SK-N-SH treated with all-trans-retinoic acid at 6 μM for 48 hours (cell line): ENCODE data around the gene ARHGEF16.

Experiments used
- ARNTL ChIP-seq: fragments of 450-650 bp; formaldehyde crosslinking; IDR thresholded peaks from 2 replicates; pipeline ENCODE4 v1.5.0; 2020; ENCODE audit warnings: low read depth, mild to moderate bottlenecking, moderate library complexity, borderline replicate concordance
- CSDC2 ChIP-seq: fragments of 250-450 bp; sonication (Bioruptor Pico); IDR thresholded peaks from 2 replicates; pipeline ENCODE4 v1.5.0; 2020; ENCODE audit warnings: mild to moderate bottlenecking, moderate library complexity
- ESRRG ChIP-seq: fragments of 250-450 bp; sonication (Bioruptor Pico); IDR thresholded peaks from 2 replicates; pipeline ENCODE4 v1.6.1; 2021; ENCODE audit warnings: mild to moderate bottlenecking
- GLIS3 ChIP-seq: fragments of 250-450 bp; sonication (Bioruptor Pico); IDR thresholded peaks from 2 replicates; pipeline ENCODE4 v1.5.0; 2020; ENCODE audit warnings: mild to moderate bottlenecking, moderate library complexity
- RARB ChIP-seq: fragments of 250-450 bp; sonication (Bioruptor Pico); IDR thresholded peaks from 2 replicates; pipeline ENCODE4 v1.8.0; 2021; ENCODE audit warnings: mild to moderate bottlenecking, moderate library complexity
- TOX ChIP-seq: fragments of 250-450 bp; sonication (Bioruptor Pico); IDR thresholded peaks from 2 replicates; pipeline ENCODE4 v1.8.0; 2021; ENCODE audit warnings: mild to moderate bottlenecking, moderate library complexity, borderline replicate concordance
- ZC3H10 ChIP-seq: fragments of 250-450 bp; sonication (Bioruptor Pico); IDR thresholded peaks from 2 replicates; pipeline ENCODE4 v1.5.1; 2021; ENCODE audit warnings: mild to moderate bottlenecking, moderate library complexity
- ZFP3 ChIP-seq: fragments of 250-450 bp; sonication (Bioruptor Pico); IDR thresholded peaks from 2 replicates; pipeline ENCODE4 v1.5.0; 2020; ENCODE audit warnings: mild to moderate bottlenecking, moderate library complexity
- ZNF565 ChIP-seq: fragments of 450-650 bp; formaldehyde crosslinking; conservative IDR thresholded peaks from 2 replicates; pipeline ENCODE4 v1.5.0; 2020; ENCODE audit warnings: low read depth, mild to moderate bottlenecking, moderate library complexity
- ZNF70 ChIP-seq: fragments of 450-650 bp; formaldehyde crosslinking; IDR thresholded peaks from 2 replicates; pipeline ENCODE4 v1.5.0; 2020; ENCODE audit warnings: mild to moderate bottlenecking, moderate library complexity
- TF ChIP-seq, protein P1 (sequence below): fragments of 250-450 bp; sonication (Bioruptor Pico); IDR thresholded peaks from 2 replicates; pipeline ENCODE4 v1.5.1; 2020; ENCODE audit warnings: low read depth, mild to moderate bottlenecking, moderate library complexity
- TF ChIP-seq, protein P2 (sequence below): fragments of 250-450 bp; sonication (Bioruptor Pico); IDR thresholded peaks from 2 replicates; pipeline ENCODE4 v1.5.0; 2020; ENCODE audit warnings: mild to moderate bottlenecking, moderate library complexity
- TF ChIP-seq, protein P3 (sequence below): fragments of 250-450 bp; sonication (Bioruptor Pico); IDR thresholded peaks from 2 replicates; pipeline ENCODE4 v1.8.0; 2020; ENCODE audit warnings: mild to moderate bottlenecking, moderate library complexity, borderline replicate concordance
- TF ChIP-seq, protein P4 (sequence below): fragments of 250-450 bp; sonication (Bioruptor Pico); IDR thresholded peaks from 2 replicates; pipeline ENCODE4 v1.5.1; 2021; ENCODE audit warnings: mild to moderate bottlenecking, moderate library complexity

DNA sequence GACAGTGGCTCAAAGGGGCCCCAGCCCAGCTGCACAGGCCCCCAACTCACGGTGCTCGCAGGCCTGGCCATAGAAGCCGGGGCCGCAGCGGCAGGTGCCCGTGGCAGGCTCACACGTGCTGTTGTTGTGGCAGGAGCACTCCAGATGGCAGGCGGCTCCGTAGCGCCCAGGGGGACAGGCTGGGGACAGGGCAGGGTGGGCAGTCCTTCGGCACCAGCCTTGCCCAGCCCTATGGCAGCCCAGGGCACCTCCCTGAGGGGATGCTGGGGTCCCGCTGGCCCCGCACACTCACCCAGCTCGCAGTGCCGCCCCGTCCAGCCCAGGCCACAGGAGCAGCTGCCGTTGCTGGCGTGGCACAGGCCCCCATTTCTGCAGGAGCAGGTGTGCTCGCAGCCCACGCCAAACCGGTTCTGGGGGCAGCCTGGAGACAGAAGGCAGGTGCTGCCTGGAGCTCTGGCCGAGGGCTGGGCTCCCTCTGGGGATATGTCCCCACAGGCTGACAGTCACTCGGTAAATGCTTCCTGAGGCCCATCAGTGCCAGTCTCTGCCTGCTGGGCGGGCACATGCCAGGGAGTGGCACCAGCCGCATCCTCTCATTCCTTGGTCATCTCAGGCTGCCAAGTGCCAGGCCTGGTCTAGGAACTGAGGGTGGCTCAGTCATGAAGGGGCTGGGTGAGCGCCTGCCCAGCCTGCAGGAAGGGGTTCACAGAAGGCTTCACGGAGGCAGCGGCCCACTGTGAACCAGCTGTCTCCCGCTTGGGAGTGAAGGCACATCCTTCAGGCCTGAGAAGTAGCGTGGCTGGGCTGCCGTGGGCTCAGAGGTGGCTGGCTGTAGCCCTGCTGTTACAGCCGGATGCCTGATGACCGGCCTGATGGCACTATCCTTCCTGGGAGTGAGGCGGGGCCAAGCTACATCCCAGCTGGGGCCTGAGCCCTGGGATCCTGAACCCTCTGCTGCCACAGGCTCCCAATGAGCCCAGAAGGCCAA is 40.1 kb downstream of the ARHGEF16 start:
- TF ChIP-seq RARB (CRISPR knock-in tag), result no peak
- TF ChIP-seq ZFP3 (CRISPR knock-in tag), result no peak
- TF ChIP-seq, protein P1, sequence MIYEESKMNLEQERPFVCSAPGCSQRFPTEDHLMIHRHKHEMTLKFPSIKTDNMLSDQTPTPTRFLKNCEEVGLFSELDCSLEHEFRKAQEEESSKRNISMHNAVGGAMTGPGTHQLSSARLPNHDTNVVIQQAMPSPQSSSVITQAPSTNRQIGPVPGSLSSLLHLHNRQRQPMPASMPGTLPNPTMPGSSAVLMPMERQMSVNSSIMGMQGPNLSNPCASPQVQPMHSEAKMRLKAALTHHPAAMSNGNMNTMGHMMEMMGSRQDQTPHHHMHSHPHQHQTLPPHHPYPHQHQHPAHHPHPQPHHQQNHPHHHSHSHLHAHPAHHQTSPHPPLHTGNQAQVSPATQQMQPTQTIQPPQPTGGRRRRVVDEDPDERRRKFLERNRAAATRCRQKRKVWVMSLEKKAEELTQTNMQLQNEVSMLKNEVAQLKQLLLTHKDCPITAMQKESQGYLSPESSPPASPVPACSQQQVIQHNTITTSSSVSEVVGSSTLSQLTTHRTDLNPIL, result no peak
- TF ChIP-seq ZC3H10 (CRISPR knock-in tag), result no peak
- no peak for TF ChIP-seq ARNTL (CRISPR knock-in tag)
- TF ChIP-seq, protein P2, sequence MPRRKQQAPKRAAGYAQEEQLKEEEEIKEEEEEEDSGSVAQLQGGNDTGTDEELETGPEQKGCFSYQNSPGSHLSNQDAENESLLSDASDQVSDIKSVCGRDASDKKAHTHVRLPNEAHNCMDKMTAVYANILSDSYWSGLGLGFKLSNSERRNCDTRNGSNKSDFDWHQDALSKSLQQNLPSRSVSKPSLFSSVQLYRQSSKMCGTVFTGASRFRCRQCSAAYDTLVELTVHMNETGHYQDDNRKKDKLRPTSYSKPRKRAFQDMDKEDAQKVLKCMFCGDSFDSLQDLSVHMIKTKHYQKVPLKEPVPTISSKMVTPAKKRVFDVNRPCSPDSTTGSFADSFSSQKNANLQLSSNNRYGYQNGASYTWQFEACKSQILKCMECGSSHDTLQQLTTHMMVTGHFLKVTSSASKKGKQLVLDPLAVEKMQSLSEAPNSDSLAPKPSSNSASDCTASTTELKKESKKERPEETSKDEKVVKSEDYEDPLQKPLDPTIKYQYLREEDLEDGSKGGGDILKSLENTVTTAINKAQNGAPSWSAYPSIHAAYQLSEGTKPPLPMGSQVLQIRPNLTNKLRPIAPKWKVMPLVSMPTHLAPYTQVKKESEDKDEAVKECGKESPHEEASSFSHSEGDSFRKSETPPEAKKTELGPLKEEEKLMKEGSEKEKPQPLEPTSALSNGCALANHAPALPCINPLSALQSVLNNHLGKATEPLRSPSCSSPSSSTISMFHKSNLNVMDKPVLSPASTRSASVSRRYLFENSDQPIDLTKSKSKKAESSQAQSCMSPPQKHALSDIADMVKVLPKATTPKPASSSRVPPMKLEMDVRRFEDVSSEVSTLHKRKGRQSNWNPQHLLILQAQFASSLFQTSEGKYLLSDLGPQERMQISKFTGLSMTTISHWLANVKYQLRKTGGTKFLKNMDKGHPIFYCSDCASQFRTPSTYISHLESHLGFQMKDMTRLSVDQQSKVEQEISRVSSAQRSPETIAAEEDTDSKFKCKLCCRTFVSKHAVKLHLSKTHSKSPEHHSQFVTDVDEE (CRISPR knock-in tag), result no peak
- no peak for TF ChIP-seq ZNF70
- no peak for TF ChIP-seq ZNF565 (CRISPR knock-in tag)
- TF ChIP-seq, protein P3, sequence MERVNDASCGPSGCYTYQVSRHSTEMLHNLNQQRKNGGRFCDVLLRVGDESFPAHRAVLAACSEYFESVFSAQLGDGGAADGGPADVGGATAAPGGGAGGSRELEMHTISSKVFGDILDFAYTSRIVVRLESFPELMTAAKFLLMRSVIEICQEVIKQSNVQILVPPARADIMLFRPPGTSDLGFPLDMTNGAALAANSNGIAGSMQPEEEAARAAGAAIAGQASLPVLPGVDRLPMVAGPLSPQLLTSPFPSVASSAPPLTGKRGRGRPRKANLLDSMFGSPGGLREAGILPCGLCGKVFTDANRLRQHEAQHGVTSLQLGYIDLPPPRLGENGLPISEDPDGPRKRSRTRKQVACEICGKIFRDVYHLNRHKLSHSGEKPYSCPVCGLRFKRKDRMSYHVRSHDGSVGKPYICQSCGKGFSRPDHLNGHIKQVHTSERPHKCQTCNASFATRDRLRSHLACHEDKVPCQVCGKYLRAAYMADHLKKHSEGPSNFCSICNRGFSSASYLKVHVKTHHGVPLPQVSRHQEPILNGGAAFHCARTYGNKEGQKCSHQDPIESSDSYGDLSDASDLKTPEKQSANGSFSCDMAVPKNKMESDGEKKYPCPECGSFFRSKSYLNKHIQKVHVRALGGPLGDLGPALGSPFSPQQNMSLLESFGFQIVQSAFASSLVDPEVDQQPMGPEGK, result no peak
- TF ChIP-seq, protein P4, sequence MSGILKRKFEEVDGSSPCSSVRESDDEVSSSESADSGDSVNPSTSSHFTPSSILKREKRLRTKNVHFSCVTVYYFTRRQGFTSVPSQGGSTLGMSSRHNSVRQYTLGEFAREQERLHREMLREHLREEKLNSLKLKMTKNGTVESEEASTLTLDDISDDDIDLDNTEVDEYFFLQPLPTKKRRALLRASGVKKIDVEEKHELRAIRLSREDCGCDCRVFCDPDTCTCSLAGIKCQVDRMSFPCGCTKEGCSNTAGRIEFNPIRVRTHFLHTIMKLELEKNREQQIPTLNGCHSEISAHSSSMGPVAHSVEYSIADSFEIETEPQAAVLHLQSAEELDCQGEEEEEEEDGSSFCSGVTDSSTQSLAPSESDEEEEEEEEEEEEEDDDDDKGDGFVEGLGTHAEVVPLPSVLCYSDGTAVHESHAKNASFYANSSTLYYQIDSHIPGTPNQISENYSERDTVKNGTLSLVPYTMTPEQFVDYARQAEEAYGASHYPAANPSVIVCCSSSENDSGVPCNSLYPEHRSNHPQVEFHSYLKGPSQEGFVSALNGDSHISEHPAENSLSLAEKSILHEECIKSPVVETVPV, result no peak
- TF ChIP-seq ESRRG (CRISPR knock-in tag), result no peak
- TF ChIP-seq TOX (CRISPR knock-in tag), result no peak
- TF ChIP-seq CSDC2 (CRISPR knock-in tag), result no peak
- TF ChIP-seq GLIS3 (CRISPR knock-in tag), result no peak
